ENCODE results near the gene FOXF1. TPM values are rescaled to one million over a fixed set of nuclear protein-coding genes. Genes with fewer than 3 reads are reported as not detected.
A peak's percentile ranks its signal among the peaks of the same experiment; 100 is the strongest.

The FOXF1 gene
- polyA plus RNA-seq, 3 donors = not detected

GRCh38 chr16:86462334-86463084 lies 47.8 kb upstream of the FOXF1 start:
- Histone ChIP-seq H3K27ac (ENCODE audit: low read depth in 1 of 2, low read length in 2 of 2) (no peak overlapping the region), H2AFZ (ENCODE audit: insufficient read depth, low read depth, low read length, poor library complexity, severe bottlenecking) (no peak overlapping the region), H3K9ac (ENCODE audit: insufficient read depth, low read length, poor library complexity, severe bottlenecking) (no peak overlapping the region), H3K4me1 (ENCODE audit: control insufficient read depth in 1 of 2, insufficient read depth in 2 of 2, low read length in 2 of 2) (no peaks in the 10 kb centered on the region), H3K4me3 (replicated peaks in 1 of 3; ENCODE audit: low read depth in 2 of 3, low read length in 3 of 3) (no peak overlapping the region), H3K4me2 (replicated peaks; ENCODE audit: extremely low read depth, low read length, poor library complexity, severe bottlenecking) (no peak overlapping the region), H3K27me3 (ENCODE audit: control insufficient read depth in 2 of 2, insufficient read depth in 2 of 2, low read length in 2 of 2) (no peaks in the 10 kb centered on the region), H3K79me2 (ENCODE audit: insufficient read depth, low read length) (no peaks in the 10 kb centered on the region), H3K36me3 (replicated peaks in 1 of 2; ENCODE audit: control insufficient read depth in 1 of 2, insufficient read depth in 2 of 2, low read length in 2 of 2) (no peaks in the 10 kb centered on the region), H4K20me1 (ENCODE audit: insufficient read depth, low read length) (no peaks in the 10 kb centered on the region), H3K9me3 (replicated peaks in 1 of 2; ENCODE audit: control insufficient read depth in 1 of 2, insufficient read depth in 1 of 2, low read length in 2 of 2) (peaks cover 8 to 16% of the 10 kb centered on the region in 2 donors)
- Mint-ChIP-seq H3K9me3 (peaks cover 7 to 20% (median 15%) of the 10 kb centered on the region in 7 donors), H3K4me3 (no peak overlapping the region), H3K27ac (peak overlapping the region in 1 of 7 donors; percentile 60), H3K4me1 (no peaks in the 10 kb centered on the region), H3K36me3 (no peaks in the 10 kb centered on the region), H3K27me3 (ENCODE audit: low read depth in 3 of 3) (peaks cover 2 to 8% (median 8%) of the 10 kb centered on the region in 3 donors)
- TF ChIP-seq CTCF (IDR thresholded peaks at IDR 0.05) = no peak
- intact Hi-C loops (cut with micrococcal nuclease) = no loop called here
- no peak for DNase-seq
- 88% methylated on average over 12 of the region's 17 CpGs for WGBS (ENCODE audit: insufficient coverage)

- no peak for TF ChIP-seq CTCF (IDR thresholded peaks at IDR 0.05)
- H3K27me3 ChIP-seq (ENCODE audit: control insufficient read depth in 2 of 2, insufficient read depth in 2 of 2, low read length in 2 of 2) = no peaks in the 10 kb centered on the region
- H3K79me2 ChIP-seq (ENCODE audit: insufficient read depth, low read length) = no peaks in the 10 kb centered on the region
- Mint-ChIP-seq H3K4me3 (no peak overlapping the region), H3K27me3 (ENCODE audit: low read depth in 3 of 3) (peaks cover 5 to 8% (median 6%) of the 10 kb centered on the region in 3 donors), H3K36me3 (no peaks in the 10 kb centered on the region), H3K9me3 (peaks cover 7 to 20% (median 15%) of the 10 kb centered on the region in 7 donors), H3K27ac (peak overlapping the region in 1 of 7 donors; percentile 31), H3K4me1 (no peaks in the 10 kb centered on the region)
- H3K36me3 ChIP-seq (replicated peaks in 1 of 2; ENCODE audit: control insufficient read depth in 1 of 2, insufficient read depth in 2 of 2, low read length in 2 of 2) = no peaks in the 10 kb centered on the region
- no peak overlapping the region for H3K4me3 ChIP-seq (replicated peaks in 1 of 3; ENCODE audit: low read depth in 2 of 3, low read length in 3 of 3)
- intact Hi-C loops (cut with micrococcal nuclease) = no loop called here
- 89% methylated on average over 2 of the region's 2 CpGs for WGBS (ENCODE audit: insufficient coverage)
- H3K27ac ChIP-seq (ENCODE audit: low read depth in 1 of 2, low read length in 2 of 2) = no peak overlapping the region
- H4K20me1 ChIP-seq (ENCODE audit: insufficient read depth, low read length) = no peaks in the 10 kb centered on the region
- H3K4me1 ChIP-seq (ENCODE audit: control insufficient read depth in 1 of 2, insufficient read depth in 2 of 2, low read length in 2 of 2) = no peaks in the 10 kb centered on the region
- no peak overlapping the region for H2AFZ ChIP-seq (ENCODE audit: insufficient read depth, low read depth, low read length, poor library complexity, severe bottlenecking)
- peaks cover 8 to 16% of the 10 kb centered on the region in 2 donors for H3K9me3 ChIP-seq (replicated peaks in 1 of 2; ENCODE audit: control insufficient read depth in 1 of 2, insufficient read depth in 1 of 2, low read length in 2 of 2)
- DNase-seq = no peak
- no peak overlapping the region for H3K4me2 ChIP-seq (replicated peaks; ENCODE audit: extremely low read depth, low read length, poor library complexity, severe bottlenecking)
- no peak overlapping the region for H3K9ac ChIP-seq (ENCODE audit: insufficient read depth, low read length, poor library complexity, severe bottlenecking)
These were observed 46.3 kb upstream of the FOXF1 start for GRCh38 chr16:86464044-86464443.
